ENCODE data around the gene EXOC3.

Gene EXOC3

DNA sequence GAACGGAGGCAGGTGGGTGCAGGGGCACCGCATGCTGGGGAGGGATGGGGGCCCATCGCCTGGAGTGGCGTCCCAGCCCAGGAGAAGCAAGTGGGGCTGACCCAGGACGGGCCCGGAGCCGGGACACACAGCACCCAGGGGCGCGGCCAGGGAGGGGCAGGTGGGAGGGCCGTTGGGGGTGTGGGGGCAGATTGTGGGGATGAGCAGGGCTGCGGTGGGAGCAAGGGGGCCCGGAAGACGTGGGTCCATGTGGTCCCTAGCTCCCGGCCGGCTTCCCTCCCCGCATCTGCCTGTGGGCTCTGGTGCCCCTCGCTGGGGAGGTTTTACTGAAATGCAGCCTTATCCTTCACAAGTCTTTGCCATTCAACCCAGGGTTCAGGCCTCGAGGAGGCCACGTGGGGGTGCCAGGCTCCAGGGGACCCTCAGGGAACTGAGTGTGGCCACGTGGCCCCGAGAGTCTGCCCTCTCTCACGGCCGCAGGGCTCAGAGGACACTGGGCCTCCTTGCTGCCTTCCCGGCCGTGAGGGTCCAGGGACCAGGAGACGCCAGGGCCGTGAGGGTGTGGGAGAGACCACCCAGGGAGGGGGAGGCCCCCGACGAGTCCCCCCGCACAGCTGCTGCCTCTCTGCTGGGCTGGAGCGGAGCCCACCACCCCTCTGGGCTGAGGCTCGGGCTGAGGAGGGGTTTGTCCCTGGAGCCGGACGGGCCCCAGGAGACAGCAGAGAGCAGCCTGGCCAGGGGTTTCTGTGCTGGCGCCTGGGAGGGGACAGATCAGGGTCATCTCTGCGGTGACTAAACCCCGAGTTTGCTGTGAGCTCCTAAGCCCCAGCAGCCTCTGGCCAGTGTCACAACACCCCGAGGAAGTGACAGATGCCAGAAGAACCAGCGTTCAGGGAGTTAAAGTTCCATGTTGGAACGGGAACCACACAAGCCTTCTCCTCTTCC, 46.0 kb downstream of the EXOC3 start:
- no peak for DNase-seq (ENCODE audit: low spot score)

- DNase-seq (ENCODE audit: low spot score), result no peak
Observed at GRCh38 chr5:489689-490080, 46.7 kb downstream of the EXOC3 start.

GRCh38 chr5:490116-491106, 47.4 kb downstream of the EXOC3 start:
- no peak for DNase-seq (ENCODE audit: low spot score)

GRCh38 chr5:491119-491855, 48.3 kb downstream of the EXOC3 start:
- no peak for DNase-seq (ENCODE audit: low spot score)

- no peak for DNase-seq (ENCODE audit: low spot score)
Observed at GRCh38 chr5:491856-492155, 48.8 kb downstream of the EXOC3 start.

GRCh38 chr5:492314-492893, 49.4 kb downstream of the EXOC3 start:
- no peak for DNase-seq (ENCODE audit: low spot score)

DNA sequence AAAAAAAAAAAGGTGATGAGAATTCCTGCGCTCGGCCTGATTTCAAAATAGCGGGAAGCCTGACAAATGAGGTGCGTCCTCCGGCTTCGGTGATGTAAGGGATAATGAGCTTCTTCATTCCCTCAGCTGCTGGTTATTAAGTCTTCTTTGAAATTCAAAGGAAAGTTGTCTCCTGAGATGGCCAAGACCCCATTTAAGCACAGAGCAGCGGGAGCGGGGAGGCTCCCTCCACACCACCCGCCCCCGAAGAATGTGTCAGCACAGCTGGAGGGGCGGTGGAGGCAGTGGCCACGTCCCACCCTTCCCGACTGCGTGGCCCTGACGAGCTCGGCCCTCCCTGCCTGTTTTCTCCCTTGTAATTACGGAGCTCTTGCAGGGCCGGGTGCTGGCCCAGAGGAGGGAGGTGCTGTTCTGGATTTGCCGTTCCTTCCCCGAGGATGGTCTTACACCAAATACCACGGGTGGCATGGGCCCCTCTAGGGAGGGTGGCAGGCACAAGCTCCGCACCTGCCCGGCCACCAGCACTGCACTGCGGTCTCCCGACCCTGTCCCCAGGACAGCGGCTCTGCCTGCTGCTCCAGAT, 50.2 kb downstream of the EXOC3 start:
- no peak for DNase-seq (ENCODE audit: low spot score)

DNA sequence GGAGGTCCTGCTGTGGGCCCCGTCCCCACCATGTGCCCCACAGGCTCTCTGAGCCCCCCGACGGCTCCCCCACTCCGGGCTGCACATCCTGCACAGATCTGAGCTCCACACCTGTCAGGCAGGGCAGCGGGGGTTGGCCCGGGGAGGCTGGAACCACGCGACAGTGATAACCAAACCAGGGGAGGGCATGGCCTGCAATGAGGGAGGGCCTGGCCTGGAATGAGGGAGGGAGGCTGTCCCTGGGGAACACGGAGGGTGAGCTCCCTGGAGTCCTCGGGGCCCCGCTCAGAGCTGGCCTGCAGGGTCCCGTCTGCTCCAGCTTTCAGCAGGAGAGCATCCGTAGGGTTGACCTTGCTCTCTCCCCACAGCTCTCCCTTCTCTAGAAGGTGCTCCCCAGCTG, 50.8 kb downstream of the EXOC3 start:
- no peak for DNase-seq (ENCODE audit: low spot score)

DNA sequence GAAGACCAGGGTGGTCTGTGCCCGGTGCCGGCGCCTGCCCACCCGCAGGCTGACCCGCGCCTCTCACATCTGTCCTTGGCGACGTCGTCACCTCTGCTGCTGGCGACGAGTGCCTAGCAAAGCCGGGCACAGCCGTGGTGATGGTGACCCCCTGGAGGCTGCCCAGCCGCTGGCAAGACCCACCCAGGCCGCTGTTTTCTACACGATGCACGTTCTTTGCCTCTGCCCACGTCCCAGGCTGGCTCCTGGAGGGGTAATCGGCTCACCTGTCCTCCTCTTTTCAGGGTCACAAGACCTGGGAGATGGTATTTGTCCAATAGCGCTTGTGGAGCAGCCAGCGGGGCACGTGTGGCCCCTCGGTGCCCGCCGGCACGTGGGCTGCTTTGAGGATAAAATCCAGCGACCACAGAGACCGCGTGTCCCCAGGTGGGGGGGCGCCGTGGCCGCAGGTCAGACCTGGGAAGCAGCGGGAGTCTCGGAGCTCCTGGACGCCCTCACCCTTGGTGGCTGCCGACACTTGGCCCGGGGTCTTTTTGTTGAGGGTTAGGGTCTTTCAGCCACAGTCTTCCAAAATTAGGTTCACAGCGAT, 51.8 kb downstream of the EXOC3 start:
- DNase-seq (ENCODE audit: low spot score), result no peak

- DNase-seq (ENCODE audit: low spot score), result no peak
Observed at GRCh38 chr5:496028-496427, 53.1 kb downstream of the EXOC3 start.

GRCh38 chr5:497090-497700, 54.2 kb downstream of the EXOC3 start:
- DNase-seq (ENCODE audit: low spot score), result no peak

- DNase-seq (ENCODE audit: low spot score), result no peak
Observed at GRCh38 chr5:497871-498509, 55.0 kb downstream of the EXOC3 start.

DNA sequence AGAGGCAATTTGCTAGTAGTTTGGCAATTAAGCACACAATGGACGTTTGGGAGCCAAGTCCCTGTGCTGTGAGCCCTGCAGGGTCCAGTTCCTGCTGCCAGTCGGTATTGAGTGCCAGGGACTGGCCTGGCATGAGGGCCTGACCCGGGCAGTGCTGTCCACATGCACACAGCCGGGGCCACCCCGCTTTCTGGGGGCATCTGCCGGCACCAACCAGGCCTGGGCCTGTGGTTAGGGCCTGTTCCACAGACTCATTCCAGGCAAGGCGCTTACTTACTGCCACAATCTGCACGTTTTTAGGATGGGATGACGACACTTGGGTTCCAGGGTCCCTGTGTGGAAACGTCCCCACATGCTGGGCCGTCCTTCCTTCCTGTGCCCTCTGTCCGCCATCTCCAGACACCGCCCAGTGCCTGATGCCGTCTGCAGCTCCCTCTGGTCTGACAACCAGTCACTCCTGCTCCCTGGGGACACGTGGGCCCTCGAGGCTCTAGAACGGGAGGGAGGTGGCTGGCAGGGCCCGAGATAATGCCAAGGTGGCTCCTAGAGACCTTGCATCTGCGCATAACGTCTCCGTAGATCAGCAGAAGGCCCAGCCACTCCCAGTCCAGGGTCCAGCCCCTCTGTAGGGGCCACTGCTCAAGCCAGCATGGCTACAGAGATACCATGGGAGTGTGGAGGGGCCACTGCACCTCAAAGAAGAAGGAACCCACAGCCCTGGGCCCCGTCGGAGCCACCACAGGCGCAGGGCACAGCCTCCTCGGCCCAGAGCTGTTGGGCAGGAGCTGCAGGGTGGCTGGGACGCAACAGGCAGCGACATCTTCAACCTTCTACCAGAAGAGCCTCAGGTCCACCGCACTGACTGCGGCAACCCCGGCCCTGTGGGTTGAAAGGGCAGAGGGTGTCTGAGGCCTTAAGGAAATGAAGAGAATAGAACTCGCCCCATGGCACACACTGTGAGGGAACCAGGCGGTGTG, 56.5 kb downstream of the EXOC3 start:
- DNase-seq (ENCODE audit: low spot score), result no peak

- no peak for DNase-seq (ENCODE audit: low spot score)
Observed at GRCh38 chr5:500491-500890, 57.5 kb downstream of the EXOC3 start.

DNA sequence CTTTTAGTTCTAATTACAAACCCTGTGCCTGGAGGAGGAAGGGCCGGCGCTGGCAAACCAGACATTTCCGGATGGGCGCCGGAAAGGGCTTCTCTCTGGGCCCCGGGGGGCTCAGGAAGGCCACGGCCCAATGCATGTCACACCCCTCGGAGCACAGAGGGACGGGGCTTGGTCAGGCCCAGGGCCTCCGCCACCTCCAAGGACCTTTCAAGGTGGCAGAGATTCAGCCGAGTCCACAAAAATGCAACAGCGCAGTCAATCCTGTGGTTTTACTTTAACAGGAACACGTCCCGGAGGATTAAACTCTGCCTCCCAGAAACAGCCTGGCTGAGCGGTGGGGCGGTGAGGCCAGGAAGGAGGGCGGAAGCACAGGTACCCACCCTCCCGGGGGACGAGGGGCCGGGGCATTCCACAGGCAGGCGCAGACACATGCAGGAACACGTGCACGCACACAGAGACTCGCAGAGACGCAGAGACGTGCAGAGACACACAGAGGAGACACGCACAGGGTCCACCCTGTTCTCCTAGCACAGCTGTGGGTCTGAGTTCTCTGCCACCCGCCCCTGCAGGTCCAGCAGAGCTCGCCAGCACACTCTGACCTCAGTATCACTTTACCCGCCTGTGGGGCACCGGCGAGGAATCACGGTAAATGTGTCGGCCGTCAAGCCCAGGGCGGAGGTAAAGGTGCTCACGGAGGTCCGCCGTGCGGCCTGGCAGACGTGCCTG, 58.3 kb downstream of the EXOC3 start:
- no peak for DNase-seq (ENCODE audit: low spot score)

GRCh38 chr5:501831-502184, 58.8 kb downstream of the EXOC3 start:
- DNase-seq (ENCODE audit: low spot score), result no peak

- no peak for DNase-seq (ENCODE audit: low spot score)
Observed at GRCh38 chr5:502325-503079, 59.5 kb downstream of the EXOC3 start.
